HG03442 (cell line): ENCODE results near the gene ZNF26.
"Not testable (repeated sequence)": the region's sequence is repeated elsewhere in the genome, so short reads cannot be mapped to it uniquely, and the experiment has no call there.

Experiments
- ATAC-seq: cut with Tn5 transposase; IDR thresholded peaks from one replicate; pipeline ENCODE4 v1.9.1; 2021; ENCODE audit warnings: mild to moderate bottlenecking, moderate library complexity; ENCODE audit not compliant: unreplicated experiment

ZNF26 gene

GRCh38 chr12:132955094-132956010, 30.8 kb upstream of the ZNF26 start:
- ATAC-seq: peak; percentile 30

GRCh38 chr12:132956011-132956788, 30.0 kb upstream of the ZNF26 start, which contains the start of gene ZNF605:
ZNF605 (minus strand) TSS chr12:132956306; CDS start chr12:132945635, 10,671 bp downstream.
- ATAC-seq: peak; percentile 94

GRCh38 chr12:132961790-132962189, 24.4 kb upstream of the ZNF26 start:
- ATAC-seq: not testable (repeated sequence)

- not testable (repeated sequence) for ATAC-seq
These were observed 22.2 kb upstream of the ZNF26 start for GRCh38 chr12:132963947-132964346.

- ATAC-seq: no peak
These were observed 20.4 kb upstream of the ZNF26 start for GRCh38 chr12:132965796-132966195.

GRCh38 chr12:132966676-132967415, 19.3 kb upstream of the ZNF26 start:
- ATAC-seq: no peak

- no peak for ATAC-seq
These were observed 18.4 kb upstream of the ZNF26 start for GRCh38 chr12:132967736-132968135.

- no peak for ATAC-seq
These were observed 13.8 kb upstream of the ZNF26 start for GRCh38 chr12:132972374-132972773.

GRCh38 chr12:132976870-132977269, 9.3 kb upstream of the ZNF26 start:
- not testable (repeated sequence) for ATAC-seq

GRCh38 chr12:132986885-132987225, 688 bp downstream of the ZNF26 start:
- no peak for ATAC-seq

- no peak for ATAC-seq
These were observed 12.6 kb downstream of the ZNF26 start for GRCh38 chr12:132998741-132999140.

- ATAC-seq: no peak
These were observed 24.6 kb downstream of the ZNF26 start for GRCh38 chr12:133010657-133011297.

GRCh38 chr12:133023566-133023965, 37.4 kb downstream of the ZNF26 start:
- no peak for ATAC-seq

GRCh38 chr12:133026996-133027395, 40.8 kb downstream of the ZNF26 start:
- ATAC-seq: no peak

GRCh38 chr12:133037207-133038005, 51.2 kb downstream of the ZNF26 start, which contains the start of gene ZNF84:
ZNF84 (plus strand) TSS chr12:133037509; CDS start chr12:133041468, 3,959 bp downstream.
- peak; percentile 94 for ATAC-seq

GRCh38 chr12:133038118-133038709, 52.0 kb downstream of the ZNF26 start:
- ATAC-seq: no peak

- ATAC-seq: no peak
These were observed 60.5 kb downstream of the ZNF26 start for GRCh38 chr12:133046698-133047097.

- no peak for ATAC-seq
These were observed 71.3 kb downstream of the ZNF26 start for GRCh38 chr12:133057446-133057845.
